Fibroblast of villous mesenchyme (primary cell): ENCODE results near the gene EFNA2. TPM values are rescaled to one million over a fixed set of nuclear protein-coding genes. Genes with fewer than 3 reads are reported as not detected.
"Not testable (repeated sequence)": the region's sequence is repeated elsewhere in the genome, so short reads cannot be mapped to it uniquely, and the experiment has no call there.

Source experiments
- DNase-seq: peaks from one replicate; pipeline ENCODE4 v3.0.0-alpha.2; 2010; ENCODE audit warnings: low read depth
- H3K4me3 ChIP-seq: 2 replicates; pipeline ENCODE4 v1.5.1; 2011; ENCODE audit warnings: low read depth, mild to moderate bottlenecking, low read length
- total RNA-seq: library from RNA; depleted of rRNA; stranded (reverse); fragments of >200 nt; gene quantifications from 2 replicates; pipeline ENCODE4 v1.2.3, GENCODE V29; 2012
- TF ChIP-seq, protein P1 (sequence below): IDR thresholded peaks from 2 replicates; pipeline ENCODE4 v1.5.1; 2012; ENCODE audit warnings: low read depth, mild to moderate bottlenecking, low read length; ENCODE audit not compliant: insufficient read depth

EFNA2 gene
- total RNA-seq, 1 donor: not detected

DNA sequence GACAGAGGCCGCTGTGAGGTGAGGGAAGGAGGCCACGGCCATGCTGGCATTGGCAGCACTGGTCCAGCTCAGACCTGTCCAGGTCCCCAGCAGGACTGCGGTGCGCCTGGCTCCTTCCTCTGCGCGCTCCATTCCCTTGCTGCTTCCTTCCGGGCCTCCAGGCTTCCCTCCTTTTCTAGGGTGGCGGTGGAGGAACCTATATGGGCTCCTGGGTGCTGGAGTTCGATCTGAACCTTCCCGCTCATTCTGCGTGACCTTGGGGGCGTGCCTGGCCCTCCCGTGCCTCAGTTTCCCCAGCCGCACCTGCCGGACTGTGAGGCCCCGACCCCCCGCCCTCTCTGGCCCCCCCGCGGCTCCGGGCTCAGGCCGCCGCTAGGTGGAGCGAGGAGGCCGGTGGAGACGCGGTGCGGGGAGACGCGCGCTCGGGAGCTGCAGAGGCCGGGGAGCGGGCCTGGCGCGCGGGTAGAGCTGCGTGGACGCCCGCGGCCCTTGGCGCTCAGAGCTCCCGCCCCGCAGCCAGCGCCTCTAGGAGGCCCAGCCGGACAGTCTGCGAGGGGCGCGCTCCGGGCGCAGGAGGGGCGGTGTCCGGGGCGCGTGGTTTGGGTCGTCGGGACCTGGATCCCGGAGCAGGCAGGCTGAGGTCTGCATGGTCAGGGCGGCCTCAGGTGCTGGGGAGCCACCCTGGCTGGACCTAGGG is 29.9 kb downstream of the EFNA2 start:
- peak; percentile 48 for DNase-seq
- H3K4me3 ChIP-seq: no peak overlapping the region
- TF ChIP-seq, protein P1, sequence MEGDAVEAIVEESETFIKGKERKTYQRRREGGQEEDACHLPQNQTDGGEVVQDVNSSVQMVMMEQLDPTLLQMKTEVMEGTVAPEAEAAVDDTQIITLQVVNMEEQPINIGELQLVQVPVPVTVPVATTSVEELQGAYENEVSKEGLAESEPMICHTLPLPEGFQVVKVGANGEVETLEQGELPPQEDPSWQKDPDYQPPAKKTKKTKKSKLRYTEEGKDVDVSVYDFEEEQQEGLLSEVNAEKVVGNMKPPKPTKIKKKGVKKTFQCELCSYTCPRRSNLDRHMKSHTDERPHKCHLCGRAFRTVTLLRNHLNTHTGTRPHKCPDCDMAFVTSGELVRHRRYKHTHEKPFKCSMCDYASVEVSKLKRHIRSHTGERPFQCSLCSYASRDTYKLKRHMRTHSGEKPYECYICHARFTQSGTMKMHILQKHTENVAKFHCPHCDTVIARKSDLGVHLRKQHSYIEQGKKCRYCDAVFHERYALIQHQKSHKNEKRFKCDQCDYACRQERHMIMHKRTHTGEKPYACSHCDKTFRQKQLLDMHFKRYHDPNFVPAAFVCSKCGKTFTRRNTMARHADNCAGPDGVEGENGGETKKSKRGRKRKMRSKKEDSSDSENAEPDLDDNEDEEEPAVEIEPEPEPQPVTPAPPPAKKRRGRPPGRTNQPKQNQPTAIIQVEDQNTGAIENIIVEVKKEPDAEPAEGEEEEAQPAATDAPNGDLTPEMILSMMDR: peak; percentile 64

DNA sequence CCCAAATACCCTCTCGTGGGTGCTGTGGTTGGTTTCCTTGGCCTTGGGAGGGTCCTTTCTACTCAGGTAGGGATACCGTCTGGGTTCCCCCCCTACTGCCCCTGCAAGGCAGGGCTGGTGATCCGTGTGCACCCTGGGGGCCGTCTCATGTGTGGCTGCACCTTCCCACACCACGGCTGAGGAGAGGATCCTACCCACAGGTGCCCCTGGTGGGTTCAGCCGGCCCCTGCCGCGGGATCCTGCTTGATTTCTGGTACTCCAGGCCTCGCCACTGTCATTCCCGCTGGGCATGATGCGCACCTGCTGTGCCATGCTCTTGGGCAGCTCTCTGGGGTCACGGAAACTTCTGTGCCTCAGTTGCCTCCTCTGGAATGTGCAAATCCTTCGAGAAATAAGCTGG is 30.8 kb downstream of the EFNA2 start:
- no peak for DNase-seq

DNA sequence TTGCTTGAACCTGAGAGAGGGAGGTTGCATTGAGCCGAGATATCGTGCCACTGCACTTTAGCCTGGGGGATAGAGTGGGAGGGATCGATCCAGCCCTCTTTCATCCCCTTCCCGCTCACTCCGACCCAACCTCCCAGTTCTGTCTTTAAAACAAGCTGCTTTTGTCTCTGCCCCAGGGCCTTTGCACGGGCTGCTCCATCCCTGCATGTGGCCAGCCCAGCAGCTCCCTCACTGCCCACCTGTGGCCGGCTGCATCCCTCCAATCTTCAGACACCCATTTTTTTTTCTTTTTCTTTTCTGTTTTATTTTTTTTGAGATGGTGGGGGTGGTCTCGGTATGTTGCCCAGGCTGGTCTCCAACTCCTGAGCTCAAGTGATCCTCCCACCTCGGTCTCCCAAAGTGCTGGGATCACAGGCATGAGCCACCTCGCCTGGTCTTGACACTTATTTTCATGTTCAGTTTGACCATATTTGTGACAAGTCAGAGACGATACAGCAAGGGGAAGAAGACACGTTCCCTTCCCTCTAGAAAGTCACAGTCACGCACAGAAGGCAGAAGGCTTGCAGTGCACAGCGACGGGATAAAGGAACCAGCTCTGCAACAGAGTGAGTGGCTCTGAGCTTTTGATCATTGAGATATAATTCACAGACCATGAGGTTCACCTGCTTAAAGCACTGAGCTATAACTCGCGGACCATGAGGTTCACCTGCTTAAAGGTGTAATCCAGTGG is 31.8 kb downstream of the EFNA2 start:
- TF ChIP-seq, protein P1: no peak
- no peak for DNase-seq
- H3K4me3 ChIP-seq: no peak overlapping the region

More for the DNA sequence above, 30.8 kb downstream of the EFNA2 start:
- TF ChIP-seq, protein P1: no peak
- no peak overlapping the region for H3K4me3 ChIP-seq

DNA sequence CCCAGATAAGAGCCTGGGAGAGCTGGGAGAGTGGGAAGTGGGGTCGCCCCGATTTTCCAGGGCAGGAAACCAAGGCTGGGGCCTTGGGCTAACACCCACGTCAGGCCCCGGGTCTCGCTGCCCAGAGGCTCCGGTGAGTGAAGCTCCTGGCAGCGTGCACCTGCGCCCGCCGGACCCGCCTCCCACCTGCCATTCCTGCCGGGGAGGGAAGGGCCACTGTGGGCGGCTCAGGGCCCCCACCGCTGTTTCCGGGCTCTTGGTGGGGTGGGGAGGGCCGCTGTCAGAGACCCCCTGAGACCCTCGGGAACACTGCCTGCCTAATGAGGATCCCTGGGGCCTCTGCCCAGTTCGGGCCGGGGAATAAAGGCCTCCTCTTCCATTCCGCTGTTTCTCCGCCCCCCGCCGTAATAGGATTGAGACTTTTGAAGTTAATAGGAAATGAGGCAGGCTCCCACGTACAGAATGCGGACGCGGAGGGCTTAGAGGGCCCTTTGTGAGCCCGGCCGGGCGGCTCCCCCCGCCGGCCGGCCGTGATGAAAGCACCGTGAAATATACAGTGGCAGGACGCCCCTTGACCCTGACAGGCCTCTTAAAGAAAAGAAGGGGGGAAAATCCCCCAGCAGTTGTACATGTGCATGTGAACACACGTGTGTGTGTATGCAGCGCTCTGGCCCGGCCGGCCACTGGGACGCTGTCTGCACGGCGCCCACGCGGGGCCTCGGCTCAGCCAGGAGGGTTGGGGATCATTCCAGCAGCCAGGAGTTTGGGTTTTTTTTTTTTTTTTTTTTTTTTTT is 33.2 kb downstream of the EFNA2 start:
- TF ChIP-seq, protein P1: no peak
- H3K4me3 ChIP-seq: no peak overlapping the region
- no peak for DNase-seq

DNA sequence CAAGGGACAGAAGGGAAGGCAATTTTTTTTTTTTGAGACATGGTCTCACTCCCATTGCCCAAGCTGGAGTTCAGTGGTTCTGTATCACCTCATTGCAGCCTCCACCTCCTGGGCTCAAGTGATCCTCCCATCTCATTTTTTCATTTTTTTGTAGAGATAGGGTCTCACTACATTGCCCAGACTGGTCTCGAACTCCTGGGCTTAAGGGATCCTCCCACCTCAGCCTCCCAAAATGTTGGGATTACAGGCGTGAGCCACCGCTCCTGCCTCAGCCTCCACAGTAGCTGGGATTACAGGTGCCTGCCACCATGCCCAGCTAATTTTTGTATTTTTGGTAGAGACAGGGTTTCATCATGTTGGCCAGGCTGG is 34.6 kb downstream of the EFNA2 start:
- not testable (repeated sequence) for DNase-seq, H3K4me3 ChIP-seq

DNA sequence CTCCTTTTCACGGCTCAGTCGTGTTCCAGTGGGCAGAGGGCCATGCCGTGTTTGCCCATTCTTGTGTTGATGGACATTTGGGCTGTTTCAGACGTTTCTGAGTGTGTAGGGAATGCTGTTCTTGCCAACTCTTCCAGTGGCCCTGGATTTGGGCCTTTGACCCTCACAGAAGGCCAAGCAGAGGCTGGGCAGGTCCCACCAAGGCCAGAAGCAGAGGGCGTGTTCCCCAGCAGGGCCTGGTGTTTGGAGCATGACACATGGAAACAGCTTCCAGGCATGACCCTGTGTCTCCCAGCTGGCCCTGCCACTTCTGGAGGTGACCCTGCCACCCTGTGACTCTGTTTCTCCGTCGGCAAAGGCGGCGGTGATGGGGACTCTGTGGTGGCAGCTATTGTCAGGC is 35.9 kb downstream of the EFNA2 start:
- DNase-seq: no peak
- H3K4me3 ChIP-seq: no peak overlapping the region
- TF ChIP-seq, protein P1: no peak
